HL-60/S4 treated with retinoic acid at 250 ng/mL for 4 days and 3 days (cell line): ENCODE data around the gene MMRN1.

ENCODE experiments used
- in situ Hi-C: fragments of 300-500 bp; cut with MboI; formaldehyde crosslinking; loops from 2 replicates; pipeline ENCODE4 v1.7.0; 2022; ENCODE audit warnings: low sequenced_read_pairs

Gene MMRN1

GRCh38 chr4:89909889-89910288, 15.2 kb downstream of the MMRN1 start:
- in situ Hi-C loops, result no loop called here

- in situ Hi-C loops, result no loop called here
These were observed 19.0 kb downstream of the MMRN1 start for GRCh38 chr4:89913623-89914022.

GRCh38 chr4:89914609-89915550, 20.2 kb downstream of the MMRN1 start:
- in situ Hi-C loops, result no loop called here

DNA sequence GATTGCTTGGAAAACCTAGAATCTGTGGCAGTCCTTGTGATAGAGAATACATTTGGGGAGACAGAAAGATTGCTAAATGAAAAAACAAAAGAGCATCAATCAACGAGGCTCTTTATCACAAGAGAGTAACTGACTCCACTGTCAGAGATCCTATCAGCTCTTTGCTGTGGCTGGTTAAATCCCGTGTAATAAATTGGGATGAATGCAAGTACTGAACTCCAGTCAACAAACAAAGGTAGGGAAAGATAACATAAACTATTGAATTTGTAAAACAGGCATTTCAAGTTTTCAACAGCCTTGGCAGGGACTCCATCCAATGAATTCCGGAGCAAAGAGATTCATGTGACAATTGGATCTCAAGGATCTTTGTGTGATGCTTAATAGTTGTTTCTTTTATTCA, 21.3 kb downstream of the MMRN1 start:
- in situ Hi-C loops, result no loop called here

- in situ Hi-C loops, result no loop called here
These were observed 28.3 kb downstream of the MMRN1 start for GRCh38 chr4:89922848-89923416.

DNA sequence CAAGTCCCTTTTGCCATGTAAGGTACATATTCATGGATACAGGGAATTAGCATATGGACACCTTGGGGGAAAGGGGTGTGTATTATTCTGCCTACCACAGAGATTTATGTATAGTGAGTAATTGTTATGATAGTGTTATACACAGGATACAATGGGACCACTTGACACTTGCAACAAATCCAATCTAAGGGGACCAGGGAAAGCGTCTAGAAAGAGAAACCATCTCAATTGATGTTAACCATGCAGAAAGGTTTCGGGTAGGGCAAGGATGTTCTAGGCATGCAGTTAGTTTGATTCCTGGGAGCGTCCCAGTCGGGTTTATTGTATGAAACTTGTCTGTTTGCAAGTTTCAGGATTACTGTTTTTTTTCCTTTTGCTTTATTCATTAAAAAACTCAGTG, 34.2 kb downstream of the MMRN1 start:
- in situ Hi-C loops, result no loop called here

DNA sequence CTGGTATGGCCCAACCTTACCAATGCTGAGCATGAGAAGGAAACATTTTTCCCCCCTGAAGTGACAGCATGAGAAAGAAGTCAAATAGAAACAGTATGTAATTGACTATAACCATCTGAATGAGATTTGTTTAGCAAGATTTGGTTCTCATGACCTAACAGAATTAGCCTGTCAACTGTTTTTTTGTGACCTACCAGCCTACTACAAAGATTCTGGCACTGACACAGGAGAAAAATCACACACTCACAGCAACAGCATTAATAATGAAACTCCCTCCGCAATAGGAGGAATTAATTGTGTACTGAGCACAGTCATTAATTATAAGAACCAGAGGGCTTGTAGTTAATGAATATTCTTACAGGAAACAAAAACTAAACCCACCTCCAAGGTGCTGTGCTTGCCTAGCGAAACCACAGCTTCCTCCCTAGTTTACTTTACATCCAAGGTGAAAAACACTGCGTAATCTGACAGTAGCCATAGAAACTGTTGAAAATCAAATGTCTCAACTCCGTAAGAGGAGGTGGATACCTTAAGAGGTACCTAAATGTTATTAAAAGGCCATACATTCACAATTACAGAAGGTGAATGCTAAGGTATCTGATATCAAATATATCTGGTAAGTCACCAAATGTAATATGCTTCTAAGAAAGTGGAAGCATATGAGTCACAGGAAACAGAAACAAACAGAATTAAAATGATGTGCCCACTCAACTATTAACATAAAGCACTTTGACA, 34.9 kb downstream of the MMRN1 start:
- in situ Hi-C loops, result no loop called here

GRCh38 chr4:89939546-89939945, 44.9 kb downstream of the MMRN1 start:
- in situ Hi-C loops, result no loop called here

GRCh38 chr4:89939994-89940393, 45.3 kb downstream of the MMRN1 start:
- in situ Hi-C loops, result no loop called here

DNA sequence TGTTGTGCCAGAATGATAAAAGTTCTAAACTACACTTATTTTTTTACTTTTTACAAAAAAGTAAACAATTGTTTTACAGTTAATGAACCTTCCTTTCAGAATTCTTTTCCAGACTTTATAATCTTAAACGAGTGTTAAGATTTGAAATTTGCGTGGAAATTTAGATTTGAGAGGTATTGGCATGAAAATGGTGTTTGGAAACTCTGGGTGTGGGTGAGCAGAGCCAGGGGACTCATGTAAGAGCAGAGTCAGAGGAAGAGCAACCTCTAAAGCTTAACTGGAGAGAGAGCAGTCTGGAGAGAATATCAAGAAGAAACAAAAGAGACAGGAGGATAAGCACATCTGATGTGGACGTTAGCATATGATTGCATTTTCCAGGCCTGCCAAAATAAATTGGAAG, 48.2 kb downstream of the MMRN1 start:
- in situ Hi-C loops, result no loop called here

GRCh38 chr4:89949782-89950387, 55.2 kb downstream of the MMRN1 start:
- in situ Hi-C loops, result no loop called here

- in situ Hi-C loops, result no loop called here
These were observed 57.8 kb downstream of the MMRN1 start for GRCh38 chr4:89952458-89952857.

GRCh38 chr4:89954906-89955695, 60.4 kb downstream of the MMRN1 start:
- in situ Hi-C loops, result no loop called here

DNA sequence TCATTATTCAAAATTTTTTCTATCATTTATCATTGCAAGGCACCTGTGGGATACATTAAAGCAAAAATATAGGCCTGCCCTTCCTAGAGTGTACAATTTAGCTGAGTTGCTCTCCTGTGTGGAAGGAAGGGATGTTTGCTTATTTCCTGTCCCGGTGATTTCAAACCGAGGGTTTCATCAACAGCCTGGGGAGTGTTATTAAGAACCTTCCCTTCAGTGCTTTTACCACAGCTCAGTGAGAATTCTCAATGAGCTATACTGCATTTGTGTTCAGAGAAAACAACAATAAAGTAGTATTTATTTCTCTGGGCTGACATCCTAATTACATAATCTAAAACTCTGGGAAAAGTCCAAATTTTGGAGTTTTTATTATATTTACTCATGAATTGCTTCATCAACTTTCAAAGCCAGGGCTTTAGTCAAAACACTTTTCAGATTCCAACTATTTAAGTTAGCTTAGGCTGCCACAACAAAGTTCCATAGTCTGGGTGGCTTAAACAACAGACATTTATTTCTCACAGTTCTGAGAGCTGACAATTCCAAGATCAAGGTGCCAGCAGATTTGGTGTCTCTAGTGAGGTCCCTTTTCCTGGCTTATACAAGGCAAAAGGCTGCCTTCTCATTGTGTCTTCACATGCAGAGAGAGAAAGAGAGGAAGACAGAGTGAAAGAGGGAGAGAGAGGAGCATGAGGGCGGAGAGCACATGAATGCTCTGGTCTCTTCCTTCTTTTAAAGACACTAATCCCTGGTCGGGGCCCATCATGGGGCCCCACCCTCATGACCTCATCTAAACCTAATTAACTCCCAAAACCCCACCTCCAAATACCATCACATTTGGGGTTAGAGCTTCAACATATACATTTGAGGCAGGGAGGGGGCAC, 62.6 kb downstream of the MMRN1 start:
- in situ Hi-C loops, result no loop called here

- in situ Hi-C loops, result no loop called here
These were observed 87.2 kb downstream of the MMRN1 start for GRCh38 chr4:89981789-89982334.

DNA sequence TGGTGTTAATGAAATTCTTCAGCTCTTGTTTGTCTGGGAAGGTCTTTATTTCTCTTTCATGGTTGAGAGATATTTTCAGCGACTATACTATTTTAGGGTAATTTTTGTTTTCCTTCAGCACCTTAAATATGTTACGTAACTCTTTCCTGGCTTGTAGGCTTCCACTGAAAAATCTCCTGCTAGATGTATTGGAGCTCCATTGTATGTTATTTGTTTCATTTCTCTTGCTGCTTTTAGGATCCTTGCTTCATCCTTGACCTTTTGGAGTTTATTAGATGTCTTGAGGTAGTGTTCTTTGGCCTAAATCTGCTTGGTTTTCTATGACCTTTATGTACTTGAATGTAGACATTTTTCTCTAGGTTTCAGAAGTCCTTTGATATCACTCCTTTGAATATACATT, 93.6 kb downstream of the MMRN1 start:
- in situ Hi-C loops, result no loop called here

GRCh38 chr4:89992744-89993143, 98.1 kb downstream of the MMRN1 start:
- in situ Hi-C loops, result no loop called here

DNA sequence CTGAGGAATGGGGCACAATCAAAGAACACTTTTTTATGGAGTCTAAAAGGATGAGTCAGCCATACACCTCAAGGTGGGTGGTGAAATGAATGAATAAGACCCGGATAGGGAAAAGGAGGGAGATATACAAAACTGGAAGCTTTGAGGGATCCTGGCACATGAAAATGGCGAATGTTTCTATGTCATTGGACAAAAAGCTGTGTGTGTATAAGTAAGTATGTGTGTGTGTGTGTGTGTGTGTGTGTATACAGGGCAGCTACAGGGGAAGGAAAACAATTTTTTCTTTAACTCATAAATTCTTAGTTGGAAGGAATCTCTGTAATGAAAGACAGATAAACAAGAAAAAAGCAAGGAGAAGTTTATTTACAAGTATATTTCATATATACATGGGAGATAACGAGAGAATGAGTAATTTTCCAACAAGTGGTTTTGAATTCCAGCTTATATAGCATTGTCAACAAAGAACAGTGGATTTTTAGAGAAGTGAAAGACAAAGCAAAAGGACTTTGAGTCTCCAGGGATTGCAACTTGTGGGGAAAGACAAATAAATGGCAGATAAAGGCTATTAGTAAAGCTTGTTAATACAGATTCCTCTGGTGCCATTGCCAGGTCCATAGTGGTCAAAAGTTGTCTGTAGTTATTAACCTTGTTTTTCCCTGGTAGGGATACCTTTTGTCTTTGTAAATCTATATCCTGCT, 99.7 kb downstream of the MMRN1 start:
- in situ Hi-C loops, result no loop called here

DNA sequence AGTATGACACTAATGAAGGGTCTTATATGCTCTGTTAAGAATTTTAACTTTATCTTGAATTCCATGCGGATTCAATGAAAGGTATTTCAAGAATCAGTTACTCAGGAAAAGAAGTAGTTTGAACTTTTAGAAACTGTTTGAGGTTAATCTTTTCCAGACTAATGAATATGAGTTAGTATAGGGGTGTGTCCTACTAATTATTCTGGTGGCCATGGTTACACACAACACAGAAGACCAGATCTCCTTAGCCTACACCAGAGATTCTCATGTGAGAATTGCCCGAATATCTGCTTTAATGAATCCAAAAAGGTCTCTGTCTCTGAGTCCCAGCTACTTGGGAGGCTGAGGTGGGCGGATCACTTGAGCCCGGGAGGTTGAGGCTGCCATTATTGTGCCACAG, 100.4 kb downstream of the MMRN1 start:
- in situ Hi-C loops, result no loop called here
